Upper lobe of left lung (tissue), 6 donors: ENCODE results near the gene TRAPPC2. TPM values are rescaled to one million over a fixed set of nuclear protein-coding genes. Genes with fewer than 3 reads are reported as not detected.

Experiments used
- ATAC-seq, 2 donors: fragments of 200-7000 bp; cut with Tn5 transposase; one replicate each; pipeline ENCODE4 v1.9.1; 2022; ENCODE audit warnings: mild to moderate bottlenecking in 2 of 2, moderate library complexity in 2 of 2; ENCODE audit not compliant: low FRiP score in 2 of 2
- DNase-seq, 2 donors: peaks; one replicate each; pipeline ENCODE4 v3.0.0-alpha.2; 2019 to 2020
- H3K27ac ChIP-seq, 4 donors: fragments of 200-600 bp; sonication (generic); one replicate each; pipeline ENCODE4 v1.5.1; 2016 to 2019
- H3K27me3 ChIP-seq, 4 donors: fragments of 200-600 bp; sonication (generic); one replicate each; pipeline ENCODE4 v1.5.1; 2017 to 2019
- H3K36me3 ChIP-seq, 4 donors: fragments of 200-600 bp; sonication (generic); one replicate each; pipeline ENCODE4 v1.5.1; 2016 to 2019
- H3K4me1 ChIP-seq, 4 donors: fragments of 200-600 bp; sonication (generic); one replicate each; pipeline ENCODE4 v1.5.1; 2018 to 2019
- H3K4me3 ChIP-seq, 4 donors: fragments of 200-600 bp; sonication (generic); one replicate each; pipeline ENCODE4 v1.5.1; 2017 to 2019; ENCODE audit warnings: mild to moderate bottlenecking in 2 of 4, moderate library complexity in 1 of 4
- H3K9me3 ChIP-seq, 4 donors: fragments of 200-600 bp; sonication (generic); one replicate each; pipeline ENCODE4 v1.5.1; 2018 to 2019
- CTCF ChIP-seq, 6 experiments: fragments of 450-650 bp in 4 of 6; fragments of 200-600 bp in 2 of 6; sonication (generic) in 2 of 6; IDR thresholded peaks; one replicate each; pipeline ENCODE4 v1.5.1; 2016 to 2019; ENCODE audit warnings: antibody characterized with exemption in 6 of 6
- EP300 ChIP-seq, 4 donors: sonication (generic); formaldehyde crosslinking; IDR thresholded peaks; one replicate each; pipeline ENCODE4 v1.5.1; 2017; ENCODE audit warnings: antibody characterized with exemption in 4 of 4, control low read depth in 2 of 4
- POLR2A ChIP-seq, 4 donors: fragments of 450-650 bp; IDR thresholded peaks; one replicate each; pipeline ENCODE4 v1.5.1; 2016 to 2017; ENCODE audit warnings: antibody characterized with exemption in 4 of 4, mild to moderate bottlenecking in 2 of 4
- POLR2AphosphoS5 ChIP-seq, 2 donors: sonication (generic); formaldehyde crosslinking; IDR thresholded peaks; one replicate each; pipeline ENCODE4 v1.5.1; 2017; ENCODE audit warnings: antibody characterized with exemption in 2 of 2
- WGBS, 2 donors: methylation state at CpG; one replicate each; pipeline ENCODE4 v1.1.5; 2017 to 2018; 5-methylcytosine and 5-hydroxymethylcytosine counted together
- total RNA-seq, 6 donors: library from RNA; depleted of rRNA in 4 of 6; stranded (reverse); fragments of >200 nt in 4 of 6; gene quantifications; one replicate each; pipeline versions ENCODE4 v1.1.0 to v1.2.1, GENCODE V29; 2016 to 2021
- donor health status: DM: no; HTN: no; CAD: no; lungs with moderate emphysema.
- donor health status: DM: no; HTN: yes; CAD: no; lungs with severe emphysema.

Gene TRAPPC2
- total RNA-seq, 6 donors from 2014 or later = 6.3 to 18.0 (median 12.7) TPM

- 82 to 94% methylated on average over 4 to 6 of the region's 6 CpGs for WGBS, 2 donors
- H3K27ac ChIP-seq = no peak overlapping the region
- peak in 1 of 2 donors; percentile 35 for DNase-seq
- no peak for ATAC-seq
- H3K36me3 ChIP-seq = peaks cover 0 to 61% (median 4%) of the 10 kb centered on the region in 4 donors
- H3K27me3 ChIP-seq = no peaks in the 10 kb centered on the region
- TF ChIP-seq EP300 (IDR thresholded peaks at IDR 0.05) (no peak), CTCF (IDR thresholded peaks at IDR 0.05) (no peak), POLR2A (IDR thresholded peaks at IDR 0.05) (no peak), POLR2AphosphoS5 (IDR thresholded peaks at IDR 0.05) (no peak)
- H3K4me3 ChIP-seq = no peak overlapping the region
- H3K4me1 ChIP-seq = peaks cover 0 to under 1% (median 0%) of the 10 kb centered on the region in 4 donors
- no peaks in the 10 kb centered on the region for H3K9me3 ChIP-seq
Observed at GRCh38 chrX:13716905-13717304, 17.5 kb downstream of the TRAPPC2 start.

GRCh38 chrX:13716455-13716854 is 18.0 kb downstream of the TRAPPC2 start:
- no peak overlapping the region for H3K4me3 ChIP-seq
- ATAC-seq (no peak), DNase-seq (no peak)
- H3K27me3 ChIP-seq = no peaks in the 10 kb centered on the region
- H3K36me3 ChIP-seq = peaks cover 0 to 66% (median 6%) of the 10 kb centered on the region in 4 donors
- WGBS, 2 donors = 77 to 88% methylated on average over 9 of the region's 9 CpGs
- TF ChIP-seq POLR2A (IDR thresholded peaks at IDR 0.05) = no peak
- TF ChIP-seq CTCF (IDR thresholded peaks at IDR 0.05) = no peak
- TF ChIP-seq POLR2AphosphoS5 (IDR thresholded peaks at IDR 0.05) = no peak
- TF ChIP-seq EP300 (IDR thresholded peaks at IDR 0.05) = no peak
- H3K4me1 ChIP-seq = no peaks in the 10 kb centered on the region
- H3K9me3 ChIP-seq = no peaks in the 10 kb centered on the region
- H3K27ac ChIP-seq = no peak overlapping the region

- Histone ChIP-seq H3K27me3 (no peaks in the 10 kb centered on the region), H3K4me3 (no peak overlapping the region), H3K27ac (no peak overlapping the region), H3K4me1 (no peaks in the 10 kb centered on the region), H3K9me3 (no peaks in the 10 kb centered on the region), H3K36me3 (peaks cover 0 to 47% (median 7%) of the 10 kb centered on the region in 4 donors)
- 83 to 87% methylated on average over 4 of the region's 4 CpGs for WGBS, 2 donors
- no peak for DNase-seq
- no peak for TF ChIP-seq POLR2AphosphoS5 (IDR thresholded peaks at IDR 0.05)
- TF ChIP-seq POLR2A (IDR thresholded peaks at IDR 0.05) = no peak
- TF ChIP-seq EP300 (IDR thresholded peaks at IDR 0.05) = no peak
- TF ChIP-seq CTCF (IDR thresholded peaks at IDR 0.05) = no peak
- ATAC-seq = no peak
Observed at GRCh38 chrX:13711141-13711540, 23.3 kb downstream of the TRAPPC2 start.

GRCh38 chrX:13703589-13703988 is 30.8 kb downstream of the TRAPPC2 start:
- Histone ChIP-seq H3K36me3 (no peaks in the 10 kb centered on the region), H3K27me3 (no peaks in the 10 kb centered on the region), H3K9me3 (no peaks in the 10 kb centered on the region), H3K4me1 (peaks cover 3 to 12% (median 9%) of the 10 kb centered on the region in 4 donors), H3K27ac (no peak overlapping the region), H3K4me3 (no peak overlapping the region)
- 71 to 76% methylated on average over 1 to 3 of the region's 3 CpGs for WGBS, 2 donors
- ATAC-seq = no peak
- no peak for TF ChIP-seq CTCF (IDR thresholded peaks at IDR 0.05)
- TF ChIP-seq EP300 (IDR thresholded peaks at IDR 0.05) = no peak
- TF ChIP-seq POLR2AphosphoS5 (IDR thresholded peaks at IDR 0.05) = no peak
- TF ChIP-seq POLR2A (IDR thresholded peaks at IDR 0.05) = no peak
- no peak for DNase-seq

GRCh38 chrX:13703135-13703534 is 31.3 kb downstream of the TRAPPC2 start:
- H3K4me3 ChIP-seq = no peak overlapping the region
- no peaks in the 10 kb centered on the region for H3K9me3 ChIP-seq
- no peak overlapping the region for H3K27ac ChIP-seq
- ATAC-seq (no peak), DNase-seq (no peak)
- TF ChIP-seq POLR2A (IDR thresholded peaks at IDR 0.05) (no peak), CTCF (IDR thresholded peaks at IDR 0.05) (no peak), EP300 (IDR thresholded peaks at IDR 0.05) (no peak), POLR2AphosphoS5 (IDR thresholded peaks at IDR 0.05) (no peak)
- no peaks in the 10 kb centered on the region for H3K36me3 ChIP-seq
- 85 to 89% methylated on average over 3 of the region's 3 CpGs for WGBS, 2 donors
- no peaks in the 10 kb centered on the region for H3K27me3 ChIP-seq
- H3K4me1 ChIP-seq = peaks cover 8 to 13% (median 12%) of the 10 kb centered on the region in 4 donors
